ENCODE data around the gene NEK6.
"Not testable (repeated sequence)": the region's sequence is repeated elsewhere in the genome, so short reads cannot be mapped to it uniquely, and the experiment has no call there.

Gene NEK6

DNA sequence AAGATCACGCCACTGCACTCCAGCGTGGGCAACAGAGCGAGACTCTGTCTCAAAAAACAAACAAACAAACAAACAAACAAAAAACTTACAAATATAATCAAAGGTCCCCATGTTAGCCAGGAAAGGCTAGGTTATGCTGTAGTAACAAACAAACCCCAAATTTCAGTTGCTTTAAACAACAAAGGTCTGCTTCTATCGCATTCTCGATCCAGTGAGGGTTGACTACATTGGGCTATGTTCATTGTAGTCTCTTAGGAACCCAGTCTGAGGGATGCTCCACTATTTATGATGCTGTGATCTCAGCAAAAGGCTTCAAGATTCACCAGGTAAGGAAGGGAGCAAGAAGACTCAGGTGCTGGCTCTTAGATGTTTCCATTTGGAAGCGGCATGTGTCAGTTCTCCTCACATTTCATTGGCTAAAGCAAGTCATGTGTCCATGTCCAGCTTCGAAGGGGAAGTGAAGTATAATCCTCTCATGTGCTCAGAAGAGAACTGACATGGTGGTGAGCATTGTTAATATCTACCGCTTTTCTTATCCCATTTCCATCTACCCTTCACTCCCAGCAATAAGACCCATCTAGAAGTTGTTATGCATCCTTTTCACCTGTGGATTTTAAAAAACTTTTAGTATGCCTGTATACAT lies 26.5 kb upstream of the NEK6 start:
- no peak for DNase-seq

DNA sequence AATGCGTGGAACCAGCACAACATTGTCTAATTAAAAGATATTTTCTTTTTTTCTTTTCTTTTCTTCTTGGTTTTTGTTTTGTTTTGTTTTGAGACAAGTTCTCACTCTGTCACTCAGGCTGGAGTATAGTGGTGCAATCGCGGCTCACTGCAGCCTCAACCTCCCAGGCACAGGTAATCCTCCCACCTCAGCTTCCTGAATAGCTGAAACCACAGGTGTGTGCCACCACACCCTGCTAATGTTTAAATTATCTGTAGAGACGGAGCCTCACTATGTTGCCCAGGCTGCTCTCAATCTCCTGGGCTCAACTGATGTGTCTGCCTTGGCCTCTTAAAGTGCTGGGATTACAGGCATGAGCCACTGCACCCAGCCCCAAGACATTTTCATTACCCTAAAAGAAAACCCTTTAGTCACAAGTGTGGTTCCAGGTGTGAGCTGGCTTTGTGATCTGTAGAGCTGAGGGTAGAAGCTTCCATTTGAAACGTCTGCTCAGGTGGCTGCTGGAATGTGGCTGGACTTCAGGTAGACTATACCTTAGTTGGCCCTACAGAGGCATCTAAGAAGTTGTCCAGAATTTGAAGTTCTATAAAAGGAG lies 19.1 kb upstream of the NEK6 start:
- no peak for DNase-seq

DNA sequence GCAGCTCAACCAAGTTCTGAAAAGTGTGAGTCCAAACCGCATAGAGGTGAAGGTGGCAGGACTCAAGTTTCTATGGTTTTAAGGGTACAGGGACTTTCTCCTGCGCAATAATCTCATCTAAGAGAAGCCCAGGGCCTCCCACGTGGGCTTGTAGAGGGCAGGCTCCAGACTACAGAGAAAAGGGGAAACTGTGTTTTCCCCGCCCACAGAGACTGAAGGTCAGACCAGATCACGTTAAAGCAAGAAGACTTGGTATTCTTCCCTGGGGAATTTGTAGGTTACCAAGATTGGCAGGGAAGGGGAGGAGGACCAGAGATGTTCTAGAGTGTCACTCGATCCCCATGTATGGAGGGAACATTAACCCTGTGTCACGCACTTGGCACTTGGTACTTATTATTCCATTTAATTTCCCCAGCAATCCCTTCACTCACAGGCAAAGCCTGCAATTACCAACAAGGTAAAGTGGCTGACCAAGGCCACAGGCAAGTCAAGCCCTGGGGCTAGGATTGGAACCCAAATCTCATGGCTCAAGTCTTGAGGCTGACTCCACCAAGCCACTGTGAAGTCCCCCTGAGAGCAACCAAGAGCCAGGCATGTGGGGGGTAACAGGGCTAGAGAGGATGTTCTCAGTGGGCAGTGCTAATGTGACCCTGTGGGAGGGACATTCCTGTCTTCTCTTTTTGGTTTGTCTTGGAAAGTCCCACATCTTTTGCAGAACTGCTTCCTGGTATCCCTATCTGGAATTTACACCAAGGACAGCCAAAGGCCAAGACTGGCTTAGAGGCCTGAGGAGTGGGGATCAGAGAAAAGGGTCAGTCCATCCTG lies 18.3 kb upstream of the NEK6 start:
- no peak for DNase-seq

DNA sequence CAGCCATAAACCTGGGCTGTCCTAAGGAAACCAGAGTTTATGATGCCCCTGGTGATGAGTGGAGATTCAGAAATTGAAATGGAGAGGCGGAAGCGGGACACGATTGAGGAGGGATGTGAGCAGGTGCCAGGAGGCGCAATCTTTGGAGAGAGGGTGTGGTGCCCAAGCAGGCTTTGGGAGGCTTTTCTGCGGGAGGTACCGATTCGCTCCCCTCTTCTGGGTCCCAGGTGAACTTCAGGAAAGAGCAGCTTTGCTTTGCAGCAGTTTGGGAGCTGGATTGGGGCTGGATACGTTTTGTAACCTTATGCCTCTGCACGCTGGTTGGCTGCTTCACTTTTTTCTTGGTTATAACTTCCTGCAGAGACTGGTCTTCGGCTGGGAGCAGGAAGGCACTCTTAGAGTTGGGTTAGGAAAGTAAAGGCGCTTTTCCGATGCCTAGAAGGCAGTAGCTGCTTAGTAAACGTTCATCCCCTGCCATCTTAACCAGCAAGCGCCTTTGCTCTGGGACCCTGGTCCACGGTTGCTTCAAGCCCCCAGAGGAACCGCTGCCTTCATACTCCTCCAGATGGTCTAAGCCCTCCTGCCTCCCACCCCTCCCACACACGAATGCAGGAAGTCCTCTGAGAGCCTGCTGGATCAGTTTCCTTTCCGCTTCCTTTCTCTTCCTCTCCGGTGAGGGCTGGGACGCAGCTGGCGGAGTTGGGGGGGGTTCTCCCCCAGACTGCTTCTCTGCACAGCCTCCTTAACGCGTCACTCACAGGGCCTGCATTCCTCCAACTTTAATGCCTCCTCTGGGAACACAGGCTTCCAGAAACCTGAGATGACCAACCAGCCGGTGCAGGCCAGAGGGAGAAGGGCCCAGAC lies 15.2 kb upstream of the NEK6 start:
- DNase-seq, result no peak

DNA sequence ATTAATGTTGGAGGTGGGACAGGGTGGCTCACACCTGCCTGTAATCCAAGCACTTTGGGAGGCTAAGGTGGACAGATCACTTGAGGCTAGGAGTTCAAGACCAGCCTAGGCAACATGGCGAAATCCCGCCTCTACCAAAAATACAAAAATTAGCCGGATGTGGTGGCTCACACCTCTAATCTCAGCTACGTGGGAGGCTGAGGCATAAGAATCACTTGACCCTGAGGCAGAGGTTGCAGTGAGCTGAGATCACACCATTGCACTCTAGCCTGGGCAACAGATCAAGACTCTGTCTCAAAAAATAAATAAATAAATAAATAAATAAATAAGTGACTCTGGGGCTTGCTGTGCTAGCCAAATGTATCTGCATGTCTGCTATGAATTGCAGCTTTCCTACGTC lies 10.4 kb upstream of the NEK6 start:
- not testable (repeated sequence) for DNase-seq

DNA sequence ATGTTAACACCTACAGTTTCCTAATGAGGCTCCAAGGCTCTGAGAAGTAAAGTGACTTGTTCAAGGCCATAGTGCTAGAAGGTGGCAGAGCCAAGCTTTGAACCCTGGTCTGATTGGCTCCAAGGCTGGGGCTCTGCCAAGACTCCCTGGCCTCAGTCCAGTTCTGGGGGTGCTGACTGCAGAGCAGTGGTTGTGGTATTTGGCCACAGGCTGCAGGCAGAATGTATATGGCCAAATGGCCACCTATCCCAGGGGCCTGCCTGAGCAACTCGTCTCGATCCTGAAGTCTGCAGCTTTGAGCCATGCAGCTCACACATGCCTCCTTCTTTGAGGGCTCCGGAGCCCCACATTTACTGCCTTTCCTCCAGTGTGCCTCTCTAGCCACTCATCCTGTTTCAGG lies 9.7 kb upstream of the NEK6 start:
- no peak for DNase-seq

DNA sequence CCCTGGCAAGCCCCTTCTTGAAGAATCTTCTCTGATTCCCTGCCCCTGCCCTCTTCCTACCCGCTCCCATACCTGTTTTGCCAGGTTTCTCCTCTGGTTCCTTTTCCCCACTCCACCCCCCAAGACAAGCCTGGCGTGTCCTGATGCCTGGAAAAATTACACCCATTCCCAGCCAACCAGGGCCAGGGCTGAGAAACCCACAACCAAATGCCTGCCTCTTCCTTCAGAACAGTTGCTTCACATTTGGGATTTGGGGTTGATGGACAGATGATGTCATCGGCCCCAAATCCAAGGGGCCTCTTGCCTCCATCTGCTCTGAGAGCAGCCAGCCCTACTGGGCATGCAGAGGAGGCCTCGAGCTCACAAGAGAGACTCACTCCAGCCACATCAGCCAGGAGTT lies 8.8 kb upstream of the NEK6 start:
- no peak for DNase-seq

DNA sequence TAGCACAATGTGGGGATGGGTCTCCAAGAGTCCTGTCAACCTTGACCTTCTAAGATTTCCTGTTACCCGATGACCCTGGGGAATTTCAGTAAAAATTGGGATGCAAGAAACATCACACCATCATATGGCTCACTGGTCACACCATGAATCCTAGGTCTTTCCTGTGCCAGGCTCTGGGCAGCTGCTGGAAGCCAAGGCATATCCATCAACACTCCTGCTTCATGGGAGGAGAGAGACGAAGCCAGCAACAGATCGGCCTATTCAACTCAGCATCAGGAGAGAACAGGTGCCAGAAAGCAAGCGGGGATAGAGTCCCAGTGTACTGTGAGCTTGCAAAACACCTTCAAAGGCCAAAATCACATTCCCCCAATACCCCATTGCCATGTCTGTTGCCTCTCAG lies 6.5 kb upstream of the NEK6 start:
- no peak for DNase-seq

DNA sequence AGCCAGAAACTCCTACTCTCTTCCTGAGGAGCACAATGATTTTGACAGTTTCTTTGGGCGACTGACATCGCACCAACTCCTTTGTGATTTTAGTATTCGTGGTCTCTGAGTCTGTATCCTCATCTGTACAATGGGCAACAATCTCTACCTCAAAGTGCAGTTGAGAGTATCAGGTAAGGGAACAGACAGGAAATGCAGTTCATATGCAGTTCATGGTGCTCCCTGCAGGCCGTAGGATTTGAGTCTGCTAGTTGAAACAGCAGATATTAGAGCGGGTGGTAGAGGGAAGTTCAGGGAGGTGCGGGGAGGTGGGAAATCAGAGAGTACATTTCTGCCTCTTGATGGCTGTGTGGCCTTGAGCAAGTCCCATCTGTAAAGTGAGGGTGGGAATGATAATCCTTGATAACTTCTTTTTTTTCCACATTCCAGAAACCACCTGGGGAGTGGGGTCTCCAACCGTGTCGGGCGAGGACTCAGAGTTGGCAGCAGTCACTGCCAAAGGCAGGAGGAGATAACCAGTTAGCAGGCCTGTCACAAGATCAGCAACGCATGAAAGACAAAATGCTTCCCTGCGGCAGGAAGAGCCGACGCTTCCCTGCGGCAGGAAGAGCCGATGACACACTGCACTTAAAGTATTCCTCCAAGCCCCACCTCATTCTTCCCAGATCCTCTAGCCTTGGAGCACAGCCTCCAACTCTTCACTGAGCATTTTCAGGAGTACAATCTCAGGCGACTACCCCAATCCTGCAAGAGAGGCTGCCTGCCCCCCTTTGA lies 6.0 kb upstream of the NEK6 start:
- no peak for DNase-seq

DNA sequence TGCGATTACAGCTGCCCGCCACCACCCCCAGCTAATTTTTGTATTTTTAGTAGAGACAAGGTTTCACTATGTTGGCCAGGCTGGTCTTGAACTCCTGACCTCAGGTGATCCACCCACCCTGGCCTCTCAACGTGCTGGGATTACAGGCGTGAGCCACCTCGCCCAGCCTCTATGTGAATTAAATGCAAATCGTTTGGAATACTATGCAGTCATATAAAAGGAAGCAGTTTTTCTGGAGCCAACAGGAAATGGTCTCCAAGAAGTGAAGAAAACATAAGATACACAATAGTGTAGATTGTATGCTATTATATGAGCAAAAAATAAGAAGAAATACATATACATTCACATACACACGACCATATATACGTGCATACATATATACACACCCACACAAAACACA lies 4.9 kb upstream of the NEK6 start:
- DNase-seq, result not testable (repeated sequence)

DNA sequence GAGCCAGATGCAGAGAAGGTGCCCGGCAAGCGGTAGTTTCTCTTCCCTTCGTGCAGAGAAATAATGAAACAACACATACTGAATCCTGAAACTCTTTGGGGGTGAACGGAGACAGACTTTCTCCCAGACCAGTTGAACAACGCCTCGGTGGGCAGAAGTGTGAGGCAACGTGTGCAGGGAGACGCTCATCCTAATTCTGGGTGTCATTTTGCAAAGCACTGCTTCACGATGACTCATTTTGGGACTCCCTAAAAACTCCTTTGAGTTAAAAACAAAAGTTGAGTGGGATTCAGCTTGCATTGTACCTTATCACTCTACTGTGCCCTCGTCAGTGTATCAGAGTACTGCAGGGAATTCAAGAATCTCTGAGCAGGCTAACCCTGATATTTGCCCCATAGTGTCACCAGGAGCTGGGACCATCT lies 3.5 kb upstream of the NEK6 start:
- no peak for DNase-seq

DNA sequence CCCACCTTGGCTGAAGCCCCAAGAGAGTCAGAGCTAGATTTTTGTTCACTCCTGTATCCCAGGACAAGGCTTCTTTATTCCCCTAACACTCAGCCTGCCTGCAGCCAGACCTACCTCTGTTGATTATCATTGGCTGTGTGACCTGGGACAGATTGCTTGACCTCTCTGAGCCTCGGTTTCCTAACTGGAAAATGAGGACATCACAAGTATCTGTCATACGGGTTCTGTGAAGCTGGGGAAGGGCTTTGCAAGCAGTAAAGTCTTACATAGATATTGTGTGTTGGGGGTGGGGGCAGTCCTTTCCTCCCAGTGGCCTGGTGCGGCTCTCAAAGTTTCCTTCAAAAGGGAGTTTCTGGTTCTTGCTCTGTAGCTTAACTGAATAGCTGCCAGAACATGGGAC lies 2.5 kb upstream of the NEK6 start:
- DNase-seq, result no peak

DNA sequence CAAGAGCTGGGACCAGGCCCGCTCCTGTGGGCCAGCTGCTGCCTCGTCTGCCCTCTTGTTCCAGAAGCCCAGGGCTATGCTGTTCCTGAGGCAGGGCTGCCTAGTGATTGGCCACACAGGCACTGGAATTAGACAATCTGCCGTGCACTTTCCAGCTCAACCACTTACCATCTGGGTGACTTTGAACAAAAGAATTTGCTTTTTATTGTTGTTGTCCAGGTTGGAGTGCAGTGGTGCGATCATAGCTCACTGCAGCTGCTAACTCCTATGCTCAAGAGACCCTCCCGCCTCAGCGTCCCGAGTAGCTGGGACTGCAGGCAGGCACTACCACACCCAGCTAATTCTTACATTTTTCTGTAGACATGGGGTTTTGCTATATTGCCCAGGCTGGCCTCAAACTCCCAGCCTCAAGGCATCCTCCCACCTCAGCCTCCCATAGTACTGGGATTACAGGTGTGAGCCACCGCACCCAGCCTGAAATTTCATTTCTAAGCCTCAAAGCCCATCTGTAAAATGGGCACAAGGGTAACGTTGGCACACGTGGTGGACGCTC lies 1.2 kb upstream of the NEK6 start:
- peak; percentile 57 for DNase-seq

DNA sequence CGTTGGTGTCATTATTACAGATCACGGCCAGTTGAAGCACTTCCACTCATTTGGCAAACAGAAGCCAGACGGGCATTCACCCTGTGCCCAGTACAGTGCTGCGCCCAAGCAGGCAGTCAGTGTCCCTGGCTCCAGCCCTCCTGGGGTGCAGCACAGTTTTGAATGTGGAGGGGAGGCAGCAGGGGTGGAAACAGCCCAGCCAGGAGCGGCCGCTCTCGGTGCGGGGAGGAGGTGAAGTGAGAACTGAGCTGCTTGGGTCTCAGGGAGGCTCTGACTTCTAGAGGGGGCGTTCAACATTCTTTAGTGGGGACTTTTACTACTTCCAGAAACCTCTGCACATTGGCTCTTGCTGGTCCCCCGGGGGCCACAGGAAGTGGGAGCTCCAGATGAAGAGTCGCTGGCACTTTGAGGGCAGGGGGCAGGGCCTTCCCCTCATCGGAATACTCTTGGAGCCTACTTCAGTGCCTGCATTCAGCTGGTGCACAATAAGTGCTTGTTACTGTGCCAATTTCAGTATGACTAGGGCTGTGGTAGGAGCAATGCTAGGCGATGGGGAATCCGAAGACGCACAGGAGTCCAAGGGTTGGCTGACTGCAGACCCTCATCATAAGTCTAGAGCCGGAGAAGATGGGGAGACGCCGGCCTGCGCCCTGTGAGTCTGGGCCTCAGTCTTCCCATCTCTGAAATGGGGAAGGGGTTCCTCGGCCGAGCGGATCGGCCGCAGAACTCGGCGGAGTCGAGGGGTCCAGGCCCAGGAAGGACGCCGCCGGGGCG lies 492 bp upstream of the NEK6 start:
- no peak for DNase-seq

DNA sequence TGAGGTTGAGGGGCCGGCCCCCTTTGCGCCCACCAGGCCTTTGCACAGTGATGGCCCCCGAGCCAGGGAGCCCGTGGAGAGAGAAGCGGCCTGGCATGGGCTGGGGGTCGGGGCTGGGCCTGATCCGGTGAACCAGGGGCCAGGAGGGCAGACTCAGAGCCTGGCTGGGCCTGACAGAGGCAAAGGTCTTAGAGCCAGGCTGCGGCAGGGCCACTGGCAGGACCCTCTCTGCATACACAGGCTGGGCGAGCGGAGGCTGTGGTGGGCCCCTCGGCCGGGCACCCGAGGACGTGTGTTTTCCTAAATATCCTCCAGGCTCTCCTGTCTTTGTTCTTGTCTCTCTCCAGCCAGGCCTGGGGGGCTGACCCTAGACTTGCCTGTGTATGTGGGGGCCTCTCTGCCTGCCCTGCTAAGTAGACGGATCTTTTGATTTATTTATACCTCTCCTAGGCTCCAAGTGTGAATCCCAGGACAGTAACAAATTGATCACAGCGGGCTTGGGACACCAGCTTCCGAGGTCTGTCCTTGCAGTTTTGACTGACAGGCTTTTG lies 933 bp downstream of the NEK6 start:
- DNase-seq, result no peak

DNA sequence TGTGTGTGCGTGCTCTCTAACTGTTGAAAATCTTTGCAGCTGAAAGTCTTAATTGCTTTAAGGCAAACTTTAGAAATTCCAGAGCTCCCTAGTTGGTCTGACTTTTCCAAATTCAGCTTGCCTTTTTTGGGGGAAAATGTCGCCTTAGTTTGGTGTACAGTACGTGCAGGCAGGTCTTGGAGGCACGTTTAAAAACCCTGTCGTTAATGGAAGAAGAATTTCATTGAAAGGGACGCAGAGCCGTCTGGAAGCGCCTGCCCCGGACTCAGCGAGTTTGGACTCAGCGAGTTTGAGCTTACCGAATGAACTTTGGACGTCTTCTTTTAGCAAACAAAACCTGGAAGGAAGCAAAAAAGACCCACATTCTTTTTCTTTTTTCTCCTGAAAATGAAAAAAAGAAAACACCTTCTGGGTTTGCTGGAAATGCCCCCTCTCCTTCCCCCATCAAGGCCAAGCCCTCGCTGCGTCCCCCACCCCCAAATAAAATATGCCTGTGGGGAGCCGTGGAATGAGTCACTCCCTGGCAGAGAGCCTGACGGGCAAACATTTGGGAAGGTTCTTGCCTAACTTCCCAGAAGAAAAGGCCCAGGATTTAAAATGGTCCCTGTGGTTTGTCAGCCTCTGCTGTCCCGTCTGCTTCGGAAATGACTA lies 1.5 kb downstream of the NEK6 start:
- no peak for DNase-seq

DNA sequence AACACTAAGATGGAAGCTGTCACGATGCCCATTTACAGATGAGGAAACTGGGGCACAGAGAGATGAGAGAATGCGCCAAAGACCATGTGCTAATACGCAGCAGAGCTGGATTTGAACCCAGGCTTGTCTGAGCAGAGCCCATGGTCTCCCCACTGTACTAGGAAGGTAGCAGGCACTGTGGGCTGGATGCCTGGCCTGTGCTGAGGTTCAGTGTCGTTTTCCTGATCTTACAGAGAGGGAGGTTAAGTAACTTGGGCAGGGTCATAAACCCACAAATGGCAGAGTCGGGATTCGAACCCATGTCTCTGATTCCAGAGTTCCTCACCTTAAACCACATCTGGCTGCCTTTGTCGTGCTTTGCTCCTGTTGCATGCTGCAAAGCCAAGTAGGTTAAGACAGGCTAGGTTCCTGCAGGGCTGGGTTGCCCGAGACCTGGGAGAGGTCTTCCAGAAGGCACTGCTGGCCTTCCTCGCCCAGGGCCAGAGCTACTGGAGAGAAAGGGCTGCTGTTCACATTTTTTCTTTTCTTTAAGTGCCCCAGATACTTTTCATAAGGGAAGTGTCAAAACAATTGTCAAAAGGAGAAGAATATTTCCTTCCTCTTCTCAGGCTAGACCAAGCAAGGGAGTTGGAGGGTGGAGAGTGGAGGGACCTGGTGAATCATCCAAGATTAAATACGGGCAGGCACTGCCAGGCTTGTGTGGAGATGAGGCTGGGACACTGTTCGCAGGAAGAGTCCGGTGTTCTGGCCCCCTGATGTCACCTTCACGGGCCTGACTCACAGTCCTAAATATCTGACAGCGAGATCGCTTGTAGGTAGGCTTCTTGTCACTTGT lies 3.2 kb downstream of the NEK6 start:
- no peak for DNase-seq

DNA sequence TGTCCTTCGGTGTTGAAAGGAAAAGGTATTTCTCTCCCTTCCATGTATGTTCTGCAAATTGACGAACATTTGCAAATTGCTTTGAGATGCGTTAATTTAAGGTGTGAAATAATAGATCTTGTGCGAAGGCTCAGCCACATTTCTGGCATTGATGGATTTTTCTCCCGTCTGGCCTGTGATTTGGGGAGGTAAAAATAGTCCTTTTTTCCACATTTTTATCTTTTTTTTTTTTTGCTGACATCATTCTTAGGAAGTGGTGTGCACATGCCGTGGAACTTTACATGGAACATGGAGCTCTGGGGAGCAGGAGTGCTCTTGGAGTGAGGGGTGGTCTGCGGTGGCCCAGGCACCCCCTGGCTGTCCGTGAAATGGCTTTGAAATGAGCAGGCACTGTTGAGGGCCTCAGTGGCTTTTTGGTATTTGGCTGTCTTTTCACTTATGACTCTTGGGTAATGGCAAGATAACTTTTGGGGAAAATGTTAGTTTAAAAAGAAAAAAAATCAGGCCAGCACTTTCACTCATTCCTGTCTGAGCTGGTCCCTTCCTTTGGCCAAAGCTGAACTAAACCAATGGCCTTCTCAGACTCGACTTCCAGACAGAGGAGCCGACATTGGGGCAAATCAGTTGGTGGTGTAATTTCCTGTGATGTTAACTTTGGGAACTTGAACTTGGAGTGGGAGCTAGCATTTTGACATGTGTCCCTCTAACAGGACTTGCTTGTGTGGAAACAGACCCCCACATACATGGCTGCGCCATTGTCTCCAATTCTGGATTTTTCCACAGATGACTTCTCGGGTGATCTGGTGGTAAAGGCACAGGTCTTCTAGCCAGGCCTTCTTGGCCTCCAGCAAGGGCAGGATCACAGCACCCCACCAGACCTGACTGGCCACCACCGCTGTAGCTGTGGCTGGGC lies 4.2 kb downstream of the NEK6 start:
- DNase-seq, result no peak

DNA sequence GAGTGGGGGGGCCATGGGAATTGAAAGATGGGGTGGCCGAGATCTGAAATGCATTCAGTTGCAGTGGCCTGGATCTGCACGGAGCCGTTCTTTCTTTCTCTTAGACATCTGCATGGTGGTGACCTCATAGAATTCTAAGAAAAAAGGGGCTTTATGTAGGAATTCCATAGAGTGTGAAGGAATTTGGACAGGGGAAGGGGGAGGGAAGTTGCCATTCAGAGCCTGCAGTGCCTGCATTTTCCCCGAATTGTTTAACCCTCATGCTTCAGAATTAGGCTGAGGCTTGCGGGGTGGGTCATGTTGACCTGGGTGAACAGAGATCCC lies 4.9 kb downstream of the NEK6 start:
- no peak for DNase-seq

Data from NCI-H510A (cell line).